Stomach smooth muscle (tissue), 2 donors: ENCODE measurements around the gene CD70.
"Not testable (repeated sequence)": the region's sequence is repeated elsewhere in the genome, so short reads cannot be mapped to it uniquely, and the experiment has no call there.

ENCODE experiments used
- H3K27ac ChIP-seq: one replicate; pipeline ENCODE4 v1.7.0; 2013; ENCODE audit warnings: mild to moderate bottlenecking, low read length, inconsistent platforms
- H3K27me3 ChIP-seq, 2 donors: one replicate each; pipeline ENCODE4 v1.7.0; 2013; ENCODE audit warnings: low read length in 2 of 2; ENCODE audit not compliant: insufficient read depth in 2 of 2, control insufficient read depth in 1 of 2
- H3K36me3 ChIP-seq, 2 donors: one replicate each; pipeline ENCODE4 v1.7.0; 2013; ENCODE audit warnings: low read length in 2 of 2; ENCODE audit not compliant: control insufficient read depth in 2 of 2, insufficient read depth in 2 of 2
- H3K4me1 ChIP-seq: one replicate; pipeline ENCODE4 v1.7.0; 2013; ENCODE audit warnings: low read length; ENCODE audit not compliant: control insufficient read depth, insufficient read depth
- H3K4me3 ChIP-seq, 2 donors: one replicate each; pipeline ENCODE4 v1.7.0; 2013; ENCODE audit warnings: low read length in 2 of 2
- H3K9ac ChIP-seq, 2 donors: one replicate each; pipeline ENCODE4 v1.7.0; 2013; ENCODE audit warnings: low read length in 2 of 2, mild to moderate bottlenecking in 1 of 2
- H3K9me3 ChIP-seq, 2 donors: one replicate each; pipeline ENCODE4 v1.7.0; 2013; ENCODE audit warnings: low read length in 2 of 2; ENCODE audit not compliant: control insufficient read depth in 2 of 2
- donor health status: healthy.
- donor health status: Pancreatic carcinoma.

CD70 gene

DNA sequence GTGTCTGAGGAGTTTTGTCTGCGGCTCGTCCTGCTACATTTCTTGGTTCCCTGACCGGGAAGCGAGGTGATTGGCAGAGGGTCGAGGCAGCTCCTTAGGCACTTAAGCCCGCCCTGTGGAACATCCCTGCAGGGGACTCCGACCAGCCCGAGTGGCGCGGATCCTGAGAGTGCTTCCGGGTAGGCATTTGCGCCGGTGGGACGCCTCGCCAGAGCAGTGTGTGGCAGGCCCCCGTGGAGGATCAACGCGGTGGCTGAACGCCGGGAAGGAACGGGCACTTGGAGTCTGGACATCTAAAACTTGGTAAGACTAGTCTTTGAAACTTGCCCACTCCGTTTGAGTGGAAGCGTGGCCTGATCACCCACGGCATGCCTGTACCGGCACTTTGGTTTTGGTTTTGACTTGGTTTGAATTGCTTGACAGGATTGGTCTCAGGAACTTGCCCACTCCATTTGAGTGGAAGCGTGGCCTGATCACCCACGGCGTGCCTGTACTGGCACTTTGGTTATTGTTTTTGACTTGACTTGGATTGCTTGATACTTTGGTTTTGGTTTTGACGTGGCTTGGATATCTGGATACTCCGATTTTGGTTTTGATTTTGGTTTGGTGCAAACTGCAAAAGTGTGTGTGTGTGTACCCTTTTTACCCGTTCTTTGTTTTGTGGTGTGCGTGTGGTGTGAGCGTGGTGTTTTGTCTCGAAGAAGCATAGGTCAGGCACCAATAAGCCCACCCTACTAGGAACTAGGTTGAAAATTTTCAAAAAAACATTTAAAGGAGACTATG, 6.7 kb upstream of the CD70 start:
- not testable (repeated sequence) for H3K36me3 ChIP-seq, H3K9ac ChIP-seq, H3K27me3 ChIP-seq, H3K27ac ChIP-seq, H3K4me1 ChIP-seq, H3K4me3 ChIP-seq, H3K9me3 ChIP-seq

DNA sequence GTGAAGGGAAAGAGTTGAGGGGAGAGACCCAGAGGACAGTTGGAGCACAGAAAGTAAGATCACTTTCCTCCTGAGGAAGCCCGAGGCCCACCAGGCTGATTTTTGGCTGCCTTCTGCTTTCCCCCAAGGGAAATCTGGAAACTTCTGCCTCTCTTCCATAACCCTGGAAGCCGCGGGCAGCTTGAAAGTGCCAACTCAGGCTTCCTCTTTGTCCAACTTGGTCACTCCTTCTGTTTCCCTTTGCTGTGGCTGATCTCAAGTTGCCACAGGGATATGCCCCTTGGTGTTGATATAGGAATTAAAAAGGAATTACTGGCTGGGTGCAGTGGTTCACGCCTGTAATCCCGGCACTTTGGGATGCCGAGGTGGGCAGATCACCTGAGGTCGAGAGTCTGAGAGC, 5.7 kb upstream of the CD70 start:
- Histone ChIP-seq H3K27me3 (peaks cover 2 to 8% of the 10 kb centered on the region in 2 donors), H3K4me3 (no peak overlapping the region), H3K27ac (no peak overlapping the region), H3K36me3 (no peaks in the 10 kb centered on the region), H3K9me3 (no peaks in the 10 kb centered on the region), H3K9ac (no peak overlapping the region), H3K4me1 (no peaks in the 10 kb centered on the region)

DNA sequence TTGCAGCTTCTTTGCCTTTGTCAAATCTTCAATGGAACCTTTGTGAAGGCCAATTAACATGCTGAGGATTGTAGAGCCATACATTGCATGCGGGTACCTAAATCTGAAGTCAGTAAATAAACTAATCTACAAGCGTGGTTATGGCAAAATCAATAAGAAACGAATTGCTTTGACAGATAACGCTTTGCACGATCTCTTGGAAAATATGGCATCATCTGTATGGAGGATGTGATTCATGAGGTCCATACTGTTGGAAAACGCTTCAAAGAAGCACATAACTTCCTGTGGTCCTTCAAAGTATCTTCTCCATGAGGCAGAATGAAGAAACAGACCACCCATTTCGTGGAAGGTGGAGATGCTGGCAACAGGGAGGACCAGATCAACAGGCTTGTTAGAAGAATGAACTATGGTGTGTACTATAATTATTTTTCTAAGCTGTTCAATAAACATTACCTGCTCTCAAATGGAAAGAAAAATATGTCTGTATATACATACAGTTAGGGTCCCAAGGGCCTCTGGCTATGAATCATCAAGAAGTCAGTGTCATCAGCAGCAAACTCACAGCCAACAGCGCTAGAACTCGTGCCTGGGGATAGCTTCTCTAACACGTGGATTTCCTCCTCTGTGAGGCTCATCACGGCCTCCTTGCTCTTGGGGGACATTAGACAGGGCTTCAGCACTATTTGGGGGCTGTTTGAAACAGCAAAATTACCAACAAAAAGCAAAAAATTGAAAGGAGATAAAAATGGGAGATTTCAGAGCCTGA, 2.9 kb upstream of the CD70 start:
- Histone ChIP-seq H3K27me3 (peaks cover 20 to 23% of the 10 kb centered on the region in 2 donors), H3K9ac (no peak overlapping the region), H3K27ac (no peak overlapping the region), H3K36me3 (no peaks in the 10 kb centered on the region), H3K4me1 (peaks cover 2% of the 10 kb centered on the region), H3K9me3 (no peaks in the 10 kb centered on the region), H3K4me3 (no peak overlapping the region)

DNA sequence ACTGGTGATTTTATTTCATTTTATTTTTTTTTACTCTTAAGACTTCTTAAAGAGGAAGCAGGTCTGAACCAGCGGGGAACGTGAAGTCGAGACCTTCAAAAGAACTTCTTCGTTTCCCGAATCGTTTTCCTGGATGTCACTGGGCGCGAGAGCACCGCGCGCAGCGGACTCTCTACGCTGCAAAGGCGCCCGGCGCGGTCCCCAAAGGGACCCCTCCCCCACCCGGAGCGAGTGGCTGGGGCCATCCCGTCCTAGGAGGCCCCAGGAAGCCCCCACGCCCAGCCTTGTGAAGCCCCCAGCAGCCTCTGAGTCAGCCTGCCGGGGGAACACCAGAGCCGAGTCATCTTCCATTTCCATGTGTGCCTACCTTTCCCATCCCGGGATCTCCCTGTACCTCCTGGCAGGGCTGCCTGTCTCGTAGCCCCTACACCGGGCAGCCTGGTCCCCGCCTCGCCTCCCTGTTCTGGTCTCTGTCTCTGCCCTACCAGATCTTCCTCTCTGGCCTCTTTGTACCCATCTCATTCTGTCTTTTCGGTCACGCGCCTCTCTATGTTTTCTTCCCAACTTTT, 608 bp downstream of the CD70 start:
- peaks cover 42 to 50% of the 10 kb centered on the region in 2 donors for H3K27me3 ChIP-seq
- H3K4me1 ChIP-seq = peaks cover 8% of the 10 kb centered on the region
- H3K27ac ChIP-seq = no peak overlapping the region
- H3K36me3 ChIP-seq = no peaks in the 10 kb centered on the region
- no peak overlapping the region for H3K9ac ChIP-seq
- H3K4me3 ChIP-seq = no peak overlapping the region
- peaks cover 0 to 3% of the 10 kb centered on the region in 2 donors for H3K9me3 ChIP-seq

DNA sequence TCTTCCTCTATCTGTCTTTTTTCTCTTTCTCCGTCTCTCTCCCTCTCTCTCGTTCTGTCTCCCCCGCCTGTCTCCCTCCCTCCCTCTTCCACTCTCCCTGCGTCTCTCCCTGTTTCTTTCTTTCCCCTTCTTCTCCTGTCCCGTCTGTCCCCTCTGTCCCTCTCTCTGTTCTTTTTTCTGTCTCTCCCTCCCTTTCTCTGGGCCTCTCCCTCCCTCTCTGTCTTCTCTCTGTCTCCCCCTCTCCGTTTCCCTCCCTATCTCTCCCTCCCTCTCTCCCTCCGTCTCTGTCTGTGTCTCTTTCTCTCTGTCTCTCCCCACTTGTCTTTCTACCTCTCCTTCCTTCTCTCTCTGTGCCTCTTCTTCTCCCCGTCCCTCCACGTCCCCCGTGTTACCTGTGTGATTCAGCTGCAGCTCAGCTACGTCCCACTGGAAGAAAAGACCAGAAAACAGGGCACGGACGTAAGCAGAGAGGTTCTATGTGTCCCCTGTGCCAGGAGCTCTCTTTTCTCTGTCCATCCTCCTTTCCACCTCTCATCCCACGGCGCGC, 1.2 kb downstream of the CD70 start:
- Histone ChIP-seq H3K9me3 (peaks cover 0 to 3% of the 10 kb centered on the region in 2 donors), H3K27me3 (peaks cover 42 to 50% of the 10 kb centered on the region in 2 donors), H3K36me3 (no peaks in the 10 kb centered on the region), H3K27ac (no peak overlapping the region), H3K4me3 (no peak overlapping the region), H3K9ac (no peak overlapping the region), H3K4me1 (peaks cover 8% of the 10 kb centered on the region)

DNA sequence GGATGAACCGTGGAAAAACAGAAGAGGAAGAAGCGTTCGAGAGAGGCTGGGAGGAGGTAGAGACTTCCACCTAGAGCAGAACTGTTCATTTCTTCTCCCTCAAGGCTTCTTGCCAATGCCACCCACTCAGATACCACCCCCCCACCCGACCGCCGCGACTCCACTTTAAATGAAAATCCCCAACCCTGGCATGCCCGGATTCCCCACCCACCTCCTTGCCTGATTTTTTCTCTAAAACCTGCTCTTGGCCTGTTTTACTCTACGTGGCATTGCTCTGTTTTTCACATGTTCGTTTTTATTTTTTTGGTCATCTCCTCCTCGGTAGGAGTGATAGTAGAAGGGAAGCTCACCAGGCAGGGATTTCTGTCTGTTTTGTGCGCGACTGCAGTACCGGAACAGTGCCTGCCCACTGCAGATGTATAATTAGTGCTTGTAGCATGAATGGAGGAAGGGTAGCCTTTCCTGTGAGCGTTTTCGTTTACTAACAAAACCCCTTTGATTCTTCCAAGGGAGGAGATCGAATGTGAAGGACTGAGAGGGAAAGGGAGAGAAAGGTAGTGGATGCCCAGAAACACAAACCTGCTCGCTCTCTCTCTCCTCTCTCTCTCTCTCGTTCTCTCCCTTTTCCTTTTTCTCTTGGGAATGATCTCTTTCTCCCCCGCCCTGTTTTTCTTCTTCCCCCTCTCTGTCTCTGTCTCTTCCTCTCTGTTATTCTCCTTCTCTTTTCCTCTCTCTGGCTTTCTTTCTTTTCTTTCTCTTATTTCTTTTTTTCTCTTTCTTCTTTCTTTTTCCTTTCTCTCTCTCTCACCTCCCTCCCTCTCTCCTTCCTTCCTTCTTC, 2.2 kb downstream of the CD70 start:
- Histone ChIP-seq H3K27ac (no peak overlapping the region), H3K9me3 (peaks cover 0 to 3% of the 10 kb centered on the region in 2 donors), H3K36me3 (no peaks in the 10 kb centered on the region), H3K9ac (no peak overlapping the region), H3K4me3 (no peak overlapping the region), H3K4me1 (peaks cover 8% of the 10 kb centered on the region), H3K27me3 (peaks cover 42 to 48% of the 10 kb centered on the region in 2 donors)

DNA sequence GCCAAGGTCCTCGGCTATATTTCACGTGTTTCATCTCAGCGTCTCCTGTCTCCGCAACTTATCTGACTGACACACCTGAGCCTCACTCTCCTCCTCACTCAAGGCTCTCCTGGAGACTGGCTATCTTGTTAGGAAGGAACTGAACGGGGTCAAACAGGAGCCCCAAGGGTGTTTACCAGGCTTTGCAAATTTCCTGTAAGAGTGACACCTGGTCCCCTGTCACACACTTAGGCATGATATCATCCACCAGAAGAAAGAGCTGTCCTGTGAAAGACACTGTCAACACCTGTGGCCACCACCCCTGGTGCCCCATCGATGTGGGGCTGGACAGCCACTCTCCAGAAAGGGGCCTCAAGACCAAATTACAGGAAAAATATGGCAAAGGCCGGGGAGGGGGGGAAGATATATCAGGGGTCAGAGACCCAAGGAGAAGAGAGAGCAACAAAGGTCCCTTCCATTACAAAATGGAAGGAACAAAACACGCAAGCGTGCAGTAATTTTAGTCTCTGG, 2.9 kb downstream of the CD70 start:
- no peak overlapping the region for H3K9ac ChIP-seq
- H3K27me3 ChIP-seq = peaks cover 42 to 48% of the 10 kb centered on the region in 2 donors
- H3K27ac ChIP-seq = no peak overlapping the region
- H3K36me3 ChIP-seq = no peaks in the 10 kb centered on the region
- no peak overlapping the region for H3K4me3 ChIP-seq
- H3K4me1 ChIP-seq = peaks cover 8% of the 10 kb centered on the region
- peaks cover 0 to 3% of the 10 kb centered on the region in 2 donors for H3K9me3 ChIP-seq

DNA sequence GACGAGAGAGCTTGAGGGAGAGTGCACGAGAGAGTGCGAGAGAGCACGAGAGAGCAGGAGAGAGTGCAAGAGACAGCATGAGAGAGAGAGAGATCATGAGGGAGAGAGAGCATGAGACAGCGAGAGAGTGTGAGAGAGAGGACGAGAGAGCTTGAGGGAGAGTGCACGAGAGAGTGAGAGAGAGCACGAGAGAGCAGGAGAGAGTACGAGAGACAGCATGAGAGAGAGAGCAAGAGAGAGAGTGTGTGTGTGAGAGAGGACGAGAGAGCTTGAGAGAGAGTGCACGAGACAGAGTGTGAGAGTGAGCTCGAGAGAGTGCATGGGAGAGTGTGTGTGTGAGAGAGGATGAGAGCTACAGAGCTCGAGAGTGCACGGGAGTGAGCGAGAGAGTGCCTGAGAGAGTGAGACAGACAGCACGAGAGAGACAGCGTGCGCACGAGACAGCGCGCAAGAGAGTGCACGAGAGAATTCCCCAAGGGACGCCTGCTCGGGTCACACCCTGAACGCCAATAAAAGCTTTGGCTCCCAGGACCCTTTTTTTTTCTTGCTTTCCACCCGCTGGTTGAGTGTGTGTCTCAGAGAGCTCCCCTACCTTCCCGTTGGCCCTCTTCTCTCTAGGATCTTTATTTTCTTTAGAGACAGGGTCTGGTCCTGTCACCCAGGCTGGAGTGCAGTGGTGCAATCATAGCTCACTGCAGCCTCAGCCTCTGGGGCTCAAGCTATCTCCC, 3.7 kb downstream of the CD70 start:
- Histone ChIP-seq H3K36me3 (no peaks in the 10 kb centered on the region), H3K9me3 (peaks cover 0 to 3% of the 10 kb centered on the region in 2 donors), H3K9ac (no peak overlapping the region), H3K27me3 (peaks cover 40 to 48% of the 10 kb centered on the region in 2 donors), H3K4me1 (peaks cover 8% of the 10 kb centered on the region), H3K27ac (no peak overlapping the region), H3K4me3 (peak overlapping the region; percentile 26 to 47)

DNA sequence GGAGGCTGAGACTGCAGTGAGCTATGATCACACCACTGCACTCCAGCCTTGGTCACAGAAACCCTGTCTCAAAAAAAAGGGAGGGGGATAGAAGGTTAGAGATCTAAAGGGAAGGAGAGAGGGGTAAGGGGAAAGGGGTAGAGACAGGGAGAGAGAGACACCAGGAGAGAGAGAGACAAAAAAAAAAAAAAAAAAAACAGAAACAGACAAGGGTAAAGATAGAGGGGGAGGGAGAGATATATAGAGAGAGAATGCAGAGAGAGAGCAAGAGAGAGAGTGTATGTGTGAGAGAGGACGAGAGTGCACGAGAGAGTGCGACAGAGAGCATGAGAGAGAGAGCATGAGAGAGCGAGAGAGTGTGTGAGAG, 4.2 kb downstream of the CD70 start:
- peaks cover 38 to 48% of the 10 kb centered on the region in 2 donors for H3K27me3 ChIP-seq
- peak overlapping the region; percentile 26 to 47 for H3K4me3 ChIP-seq
- H3K9ac ChIP-seq = no peak overlapping the region
- H3K4me1 ChIP-seq = peaks cover 8% of the 10 kb centered on the region
- H3K27ac ChIP-seq = no peak overlapping the region
- no peaks in the 10 kb centered on the region for H3K36me3 ChIP-seq
- H3K9me3 ChIP-seq = peaks cover 0 to 3% of the 10 kb centered on the region in 2 donors
